Measurements from ENCODE around the gene WHRN.

GRCh38 chr9:114432323-114433067 lies 72.8 kb downstream of the WHRN start:
- TF ChIP-seq CTCF (conservative IDR thresholded peaks at IDR 0.05) (no peak), EZH2 (IDR thresholded peaks at IDR 0.05; ENCODE audit: low read depth) (no peak)

Measured in PC-9 (cell line).